ENCODE measurements around the gene PBX3. TPM values are rescaled to one million over a fixed set of nuclear protein-coding genes. Genes with fewer than 3 reads are reported as not detected.

The PBX3 gene
- total RNA-seq, 1 donor from 2014 or later = 71.6 TPM

- Mint-ChIP-seq H3K4me1 (peaks cover 47% of the 10 kb centered on the region), H3K27me3 (ENCODE audit: low read depth) (no peaks in the 10 kb centered on the region), H3K4me3 (peak overlapping the region; percentile 83), H3K27ac (ENCODE audit: unreplicated experiment) (peak overlapping the region; percentile 8), H3K9me3 (no peaks in the 10 kb centered on the region), H3K36me3 (ENCODE audit: low read depth) (no peaks in the 10 kb centered on the region)
- TF ChIP-seq, protein P1, sequence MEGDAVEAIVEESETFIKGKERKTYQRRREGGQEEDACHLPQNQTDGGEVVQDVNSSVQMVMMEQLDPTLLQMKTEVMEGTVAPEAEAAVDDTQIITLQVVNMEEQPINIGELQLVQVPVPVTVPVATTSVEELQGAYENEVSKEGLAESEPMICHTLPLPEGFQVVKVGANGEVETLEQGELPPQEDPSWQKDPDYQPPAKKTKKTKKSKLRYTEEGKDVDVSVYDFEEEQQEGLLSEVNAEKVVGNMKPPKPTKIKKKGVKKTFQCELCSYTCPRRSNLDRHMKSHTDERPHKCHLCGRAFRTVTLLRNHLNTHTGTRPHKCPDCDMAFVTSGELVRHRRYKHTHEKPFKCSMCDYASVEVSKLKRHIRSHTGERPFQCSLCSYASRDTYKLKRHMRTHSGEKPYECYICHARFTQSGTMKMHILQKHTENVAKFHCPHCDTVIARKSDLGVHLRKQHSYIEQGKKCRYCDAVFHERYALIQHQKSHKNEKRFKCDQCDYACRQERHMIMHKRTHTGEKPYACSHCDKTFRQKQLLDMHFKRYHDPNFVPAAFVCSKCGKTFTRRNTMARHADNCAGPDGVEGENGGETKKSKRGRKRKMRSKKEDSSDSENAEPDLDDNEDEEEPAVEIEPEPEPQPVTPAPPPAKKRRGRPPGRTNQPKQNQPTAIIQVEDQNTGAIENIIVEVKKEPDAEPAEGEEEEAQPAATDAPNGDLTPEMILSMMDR (conservative IDR thresholded peaks at IDR 0.05) = no peak
- no peak for DNase-seq (ENCODE audit: low read depth, low spot score)
Observed at GRCh38 chr9:125889112-125889475, 141.9 kb downstream of the PBX3 start.

GRCh38 chr9:125889476-125890419 lies 142.6 kb downstream of the PBX3 start:
- no peaks in the 10 kb centered on the region for H3K27me3 Mint-ChIP-seq (ENCODE audit: low read depth)
- peak overlapping the region; percentile 85 for H3K4me3 Mint-ChIP-seq
- no peaks in the 10 kb centered on the region for H3K9me3 Mint-ChIP-seq
- DNase-seq (ENCODE audit: low read depth, low spot score) = peak; percentile 45
- TF ChIP-seq, protein P1 (conservative IDR thresholded peaks at IDR 0.05) = no peak
- no peaks in the 10 kb centered on the region for H3K36me3 Mint-ChIP-seq (ENCODE audit: low read depth)
- peak overlapping the region; percentile 78 for H3K27ac Mint-ChIP-seq (ENCODE audit: unreplicated experiment)
- peaks cover 47% of the 10 kb centered on the region for H3K4me1 Mint-ChIP-seq

- H3K27ac Mint-ChIP-seq (ENCODE audit: unreplicated experiment) = no peak overlapping the region
- peak overlapping the region; percentile 71 for H3K4me3 Mint-ChIP-seq
- H3K27me3 Mint-ChIP-seq (ENCODE audit: low read depth) = no peaks in the 10 kb centered on the region
- DNase-seq (ENCODE audit: low read depth, low spot score) = no peak
- H3K4me1 Mint-ChIP-seq = peaks cover 41% of the 10 kb centered on the region
- H3K9me3 Mint-ChIP-seq = no peaks in the 10 kb centered on the region
- H3K36me3 Mint-ChIP-seq (ENCODE audit: low read depth) = no peaks in the 10 kb centered on the region
- TF ChIP-seq, protein P1 (conservative IDR thresholded peaks at IDR 0.05) = no peak
Observed at GRCh38 chr9:125890826-125891225, 143.7 kb downstream of the PBX3 start.

GRCh38 chr9:125893277-125893676 lies 146.1 kb downstream of the PBX3 start:
- no peak for DNase-seq (ENCODE audit: low read depth, low spot score)
- H3K27me3 Mint-ChIP-seq (ENCODE audit: low read depth) = no peaks in the 10 kb centered on the region

GRCh38 chr9:125894566-125894965 lies 147.4 kb downstream of the PBX3 start:
- Mint-ChIP-seq H3K36me3 (ENCODE audit: low read depth) (no peaks in the 10 kb centered on the region), H3K9me3 (no peaks in the 10 kb centered on the region), H3K4me3 (no peak overlapping the region), H3K27ac (ENCODE audit: unreplicated experiment) (no peak overlapping the region), H3K4me1 (peaks cover 6% of the 10 kb centered on the region), H3K27me3 (ENCODE audit: low read depth) (no peaks in the 10 kb centered on the region)
- DNase-seq (ENCODE audit: low read depth, low spot score) = no peak
- TF ChIP-seq, protein P1 (conservative IDR thresholded peaks at IDR 0.05) = no peak

More at GRCh38 chr9:125893277-125893676, 146.1 kb downstream of the PBX3 start:
- H3K36me3 Mint-ChIP-seq (ENCODE audit: low read depth) = no peaks in the 10 kb centered on the region
- H3K9me3 Mint-ChIP-seq = no peaks in the 10 kb centered on the region
- H3K4me3 Mint-ChIP-seq = peak overlapping the region; percentile 24
- TF ChIP-seq, protein P1 (conservative IDR thresholded peaks at IDR 0.05) = no peak
- H3K27ac Mint-ChIP-seq (ENCODE audit: unreplicated experiment) = no peak overlapping the region
- H3K4me1 Mint-ChIP-seq = peaks cover 19% of the 10 kb centered on the region
